KMS-11 (cell line): ENCODE results near the gene DSCAM.

Experiments
- H2AFZ ChIP-seq: fragments of 200-600 bp; sonication (generic); 2 replicates; pipeline ENCODE4 v1.6.1; 2016; ENCODE audit warnings: antibody characterized with exemption, mixed run types, low read depth
- H3K27ac ChIP-seq: fragments of 200-600 bp; sonication (generic); 2 replicates; pipeline ENCODE4 v1.6.1; 2016; ENCODE audit warnings: mild to moderate bottlenecking, mixed run types
- H3K27me3 ChIP-seq: fragments of 200-600 bp; sonication (generic); 2 replicates; pipeline ENCODE4 v1.6.1; 2017; ENCODE audit warnings: mild to moderate bottlenecking, low read depth, mixed run types, moderate library complexity; ENCODE audit not compliant: insufficient read depth
- H3K36me3 ChIP-seq: fragments of 200-600 bp; sonication (generic); 2 replicates; pipeline ENCODE4 v1.6.1; 2017; ENCODE audit warnings: mild to moderate bottlenecking, mixed run types; ENCODE audit not compliant: insufficient read depth
- H3K4me1 ChIP-seq: fragments of 200-600 bp; sonication (generic); 2 replicates; pipeline ENCODE4 v1.6.1; 2016; ENCODE audit warnings: mild to moderate bottlenecking, low read depth, mixed run types; ENCODE audit not compliant: poor library complexity, severe bottlenecking
- H3K4me2 ChIP-seq: fragments of 200-600 bp; sonication (generic); 2 replicates; pipeline ENCODE4 v1.7.0; 2016; ENCODE audit warnings: mild to moderate bottlenecking, mixed run types
- H3K4me3 ChIP-seq: fragments of 200-600 bp; sonication (generic); IDR thresholded peaks from 2 replicates; pipeline ENCODE4 v1.6.1; 2017; ENCODE audit warnings: low read depth, low read length, mixed read lengths; ENCODE audit not compliant: insufficient read depth
- H3K79me2 ChIP-seq: fragments of 200-600 bp; sonication (generic); 2 replicates; pipeline ENCODE4 v1.6.1; 2016; ENCODE audit warnings: low read depth, mixed run types; ENCODE audit not compliant: insufficient read depth
- H3K9ac ChIP-seq: fragments of 200-600 bp; sonication (generic); 2 replicates; pipeline ENCODE4 v1.6.1; 2016; ENCODE audit warnings: mild to moderate bottlenecking, mixed run types
- H4K20me1 ChIP-seq: fragments of 200-600 bp; sonication (generic); 2 replicates; pipeline ENCODE4 v1.6.1; 2016; ENCODE audit warnings: mild to moderate bottlenecking, mixed run types; ENCODE audit not compliant: insufficient read depth
- CTCF ChIP-seq: fragments of 200-600 bp; sonication (generic); conservative IDR thresholded peaks from 2 replicates; pipeline ENCODE4 v1.6.1; 2017; ENCODE audit warnings: low read depth, mild to moderate bottlenecking, antibody characterized with exemption, low read length, moderate library complexity, mixed read lengths

Gene DSCAM

GRCh38 chr21:40244981-40245380 lies 602.0 kb downstream of the DSCAM start:
- H3K9ac ChIP-seq, result no peak overlapping the region
- H3K4me3 ChIP-seq, result no peak overlapping the region
- H4K20me1 ChIP-seq, result no peaks in the 10 kb centered on the region
- no peak overlapping the region for H2AFZ ChIP-seq
- no peaks in the 10 kb centered on the region for H3K79me2 ChIP-seq
- no peaks in the 10 kb centered on the region for H3K27me3 ChIP-seq
- no peak overlapping the region for H3K27ac ChIP-seq
- H3K4me1 ChIP-seq, result no peaks in the 10 kb centered on the region
- no peaks in the 10 kb centered on the region for H3K36me3 ChIP-seq
- no peak overlapping the region for H3K4me2 ChIP-seq
- no peak for TF ChIP-seq CTCF

GRCh38 chr21:40243685-40244084 lies 603.3 kb downstream of the DSCAM start:
- no peak overlapping the region for H3K27ac ChIP-seq
- no peaks in the 10 kb centered on the region for H4K20me1 ChIP-seq
- H3K36me3 ChIP-seq, result no peaks in the 10 kb centered on the region
- H3K27me3 ChIP-seq, result no peaks in the 10 kb centered on the region
- no peak overlapping the region for H2AFZ ChIP-seq
- no peak overlapping the region for H3K4me2 ChIP-seq
- no peaks in the 10 kb centered on the region for H3K4me1 ChIP-seq
- TF ChIP-seq CTCF, result no peak
- H3K4me3 ChIP-seq, result no peak overlapping the region
- no peak overlapping the region for H3K9ac ChIP-seq
- H3K79me2 ChIP-seq, result no peaks in the 10 kb centered on the region

GRCh38 chr21:40242586-40243265 lies 604.2 kb downstream of the DSCAM start:
- Histone ChIP-seq H3K79me2 (no peaks in the 10 kb centered on the region), H3K4me1 (no peaks in the 10 kb centered on the region), H2AFZ (no peak overlapping the region), H3K9ac (no peak overlapping the region), H3K36me3 (no peaks in the 10 kb centered on the region), H3K4me3 (no peak overlapping the region), H3K27ac (no peak overlapping the region), H3K27me3 (no peaks in the 10 kb centered on the region), H3K4me2 (no peak overlapping the region), H4K20me1 (no peaks in the 10 kb centered on the region)
- TF ChIP-seq CTCF, result no peak

GRCh38 chr21:40235528-40235927 lies 611.4 kb downstream of the DSCAM start:
- Histone ChIP-seq H3K4me1 (no peaks in the 10 kb centered on the region), H4K20me1 (no peaks in the 10 kb centered on the region), H3K9ac (no peak overlapping the region)

More at GRCh38 chr21:40235528-40235927, 611.4 kb downstream of the DSCAM start:
- Histone ChIP-seq H3K4me3 (no peak overlapping the region), H3K4me2 (no peak overlapping the region), H3K79me2 (no peaks in the 10 kb centered on the region), H2AFZ (no peak overlapping the region), H3K27ac (no peak overlapping the region), H3K36me3 (no peaks in the 10 kb centered on the region), H3K27me3 (no peaks in the 10 kb centered on the region)
- TF ChIP-seq CTCF, result no peak
